Measurements from ENCODE around the gene HS6ST2. TPM values are rescaled to one million over a fixed set of nuclear protein-coding genes. Genes with fewer than 3 reads are reported as not detected.
"Not testable (repeated sequence)": the region's sequence is repeated elsewhere in the genome, so short reads cannot be mapped to it uniquely, and the experiment has no call there.

Gene HS6ST2
- total RNA-seq, 1 donor from 2014 or later = 0.92 TPM

DNA sequence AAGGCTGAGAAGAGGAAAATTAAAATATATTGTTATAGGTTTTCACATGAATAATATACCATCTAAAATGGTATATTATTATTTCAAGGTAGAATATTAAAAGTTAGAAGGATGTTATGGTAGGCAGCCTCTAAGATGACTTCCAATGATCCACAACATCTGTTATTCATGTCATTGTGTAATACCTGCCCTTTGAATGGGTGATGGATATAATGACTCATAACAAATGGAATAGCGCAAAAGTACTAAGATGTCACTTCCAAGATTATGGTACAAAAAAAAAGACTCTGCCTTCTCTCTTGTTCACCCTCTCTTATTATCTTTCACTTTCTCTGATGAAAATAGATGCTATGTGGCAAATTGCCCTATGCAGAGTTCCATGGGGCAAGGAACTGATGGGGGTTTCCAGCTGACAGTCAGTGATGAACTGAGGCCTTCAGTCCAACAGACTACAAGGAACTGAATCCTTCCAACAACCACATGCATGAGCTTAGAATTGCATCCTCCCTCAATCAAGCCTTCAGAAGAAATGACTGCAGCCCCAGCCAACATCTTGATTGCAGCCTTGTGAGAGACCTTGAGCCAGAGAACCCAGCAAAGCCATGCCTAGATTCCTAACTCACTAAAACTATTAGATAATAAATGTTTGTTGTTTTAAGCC is 57.7 kb downstream of the HS6ST2 start:
- intact Hi-C loops (cut with DNase I) = no loop called here
- H3K27me3 ChIP-seq (ENCODE audit: low read depth) = no peaks in the 10 kb centered on the region
- H3K27ac ChIP-seq = no peak overlapping the region
- H3K4me3 ChIP-seq = no peak overlapping the region
- TF ChIP-seq, protein P1, sequence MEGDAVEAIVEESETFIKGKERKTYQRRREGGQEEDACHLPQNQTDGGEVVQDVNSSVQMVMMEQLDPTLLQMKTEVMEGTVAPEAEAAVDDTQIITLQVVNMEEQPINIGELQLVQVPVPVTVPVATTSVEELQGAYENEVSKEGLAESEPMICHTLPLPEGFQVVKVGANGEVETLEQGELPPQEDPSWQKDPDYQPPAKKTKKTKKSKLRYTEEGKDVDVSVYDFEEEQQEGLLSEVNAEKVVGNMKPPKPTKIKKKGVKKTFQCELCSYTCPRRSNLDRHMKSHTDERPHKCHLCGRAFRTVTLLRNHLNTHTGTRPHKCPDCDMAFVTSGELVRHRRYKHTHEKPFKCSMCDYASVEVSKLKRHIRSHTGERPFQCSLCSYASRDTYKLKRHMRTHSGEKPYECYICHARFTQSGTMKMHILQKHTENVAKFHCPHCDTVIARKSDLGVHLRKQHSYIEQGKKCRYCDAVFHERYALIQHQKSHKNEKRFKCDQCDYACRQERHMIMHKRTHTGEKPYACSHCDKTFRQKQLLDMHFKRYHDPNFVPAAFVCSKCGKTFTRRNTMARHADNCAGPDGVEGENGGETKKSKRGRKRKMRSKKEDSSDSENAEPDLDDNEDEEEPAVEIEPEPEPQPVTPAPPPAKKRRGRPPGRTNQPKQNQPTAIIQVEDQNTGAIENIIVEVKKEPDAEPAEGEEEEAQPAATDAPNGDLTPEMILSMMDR (IDR thresholded peaks at IDR 0.05) = no peak
- no peaks in the 10 kb centered on the region for H3K36me3 ChIP-seq
- ATAC-seq (no peak), DNase-seq (no peak)
- no peaks in the 10 kb centered on the region for H3K4me1 ChIP-seq
- H3K9me3 ChIP-seq = no peaks in the 10 kb centered on the region

- Histone ChIP-seq H3K27me3 (ENCODE audit: low read depth) (no peaks in the 10 kb centered on the region), H3K27ac (no peak overlapping the region), H3K4me1 (no peaks in the 10 kb centered on the region), H3K4me3 (no peak overlapping the region), H3K9me3 (no peaks in the 10 kb centered on the region), H3K36me3 (no peaks in the 10 kb centered on the region)
- ATAC-seq = no peak
- TF ChIP-seq, protein P1 (IDR thresholded peaks at IDR 0.05) = no peak
- no peak for DNase-seq
- intact Hi-C loops (cut with DNase I) = no loop called here
These were observed 70.9 kb downstream of the HS6ST2 start for GRCh38 chrX:132887569-132887968.

GRCh38 chrX:132883358-132883915 is 75.0 kb downstream of the HS6ST2 start:
- Histone ChIP-seq H3K9me3 (no peaks in the 10 kb centered on the region), H3K4me3 (no peak overlapping the region), H3K27me3 (ENCODE audit: low read depth) (no peaks in the 10 kb centered on the region), H3K36me3 (no peaks in the 10 kb centered on the region), H3K27ac (no peak overlapping the region), H3K4me1 (no peaks in the 10 kb centered on the region)
- intact Hi-C loops (cut with DNase I) = no loop called here
- TF ChIP-seq, protein P1 (IDR thresholded peaks at IDR 0.05) = no peak
- no peak for ATAC-seq
- no peak for DNase-seq

- H3K27ac ChIP-seq; intact Hi-C loops (cut with DNase I); H3K4me3 ChIP-seq; H3K9me3 ChIP-seq; DNase-seq; ATAC-seq; H3K36me3 ChIP-seq; H3K27me3 ChIP-seq (ENCODE audit: low read depth); H3K4me1 ChIP-seq: not testable (repeated sequence)
These were observed 77.7 kb downstream of the HS6ST2 start for GRCh38 chrX:132880753-132881152.

DNA sequence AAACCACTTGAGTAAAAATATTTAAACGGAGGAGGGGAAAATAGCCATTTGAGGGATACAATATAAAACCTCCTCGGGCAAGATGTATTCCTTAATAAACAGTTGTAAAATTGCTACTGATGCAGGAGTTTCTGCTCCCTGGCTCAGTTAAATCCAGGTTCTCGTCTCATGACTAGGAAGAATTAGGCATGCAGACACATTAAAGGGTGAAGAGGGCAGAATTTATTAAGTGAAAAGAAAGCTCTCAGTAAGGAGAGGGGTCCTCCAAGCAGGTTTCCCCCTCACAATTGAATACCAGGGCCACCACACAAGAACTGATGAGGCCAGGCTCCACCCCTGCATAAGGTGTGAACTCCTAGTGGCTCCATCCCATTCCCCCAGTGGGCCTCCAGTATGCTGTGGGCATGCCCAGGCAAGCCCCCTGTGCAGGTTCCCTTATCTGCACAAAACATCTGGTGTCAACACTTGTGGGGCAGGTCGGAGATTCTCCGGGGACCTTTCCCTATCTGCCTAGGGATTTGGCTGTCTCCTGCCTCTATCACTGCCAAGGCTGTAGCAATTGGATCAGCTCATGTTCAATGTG is 80.4 kb downstream of the HS6ST2 start:
- intact Hi-C loops (cut with DNase I) = no loop called here
- no peak for ATAC-seq
- H3K9me3 ChIP-seq = no peaks in the 10 kb centered on the region
- TF ChIP-seq, protein P1 (IDR thresholded peaks at IDR 0.05) = no peak
- H3K27me3 ChIP-seq (ENCODE audit: low read depth) = no peaks in the 10 kb centered on the region
- no peaks in the 10 kb centered on the region for H3K36me3 ChIP-seq
- H3K27ac ChIP-seq = no peak overlapping the region
- no peak overlapping the region for H3K4me3 ChIP-seq
- no peak for DNase-seq
- H3K4me1 ChIP-seq = no peaks in the 10 kb centered on the region
